Stomach smooth muscle (tissue), 2 donors: Measurements from ENCODE around the gene ORC3.

Source experiments
- H3K27ac ChIP-seq: one replicate; pipeline ENCODE4 v1.7.0; 2013; ENCODE audit warnings: mild to moderate bottlenecking, low read length, inconsistent platforms
- H3K27me3 ChIP-seq, 2 donors: one replicate each; pipeline ENCODE4 v1.7.0; 2013; ENCODE audit warnings: low read length in 2 of 2; ENCODE audit not compliant: insufficient read depth in 2 of 2, control insufficient read depth in 1 of 2
- H3K36me3 ChIP-seq, 2 donors: one replicate each; pipeline ENCODE4 v1.7.0; 2013; ENCODE audit warnings: low read length in 2 of 2; ENCODE audit not compliant: control insufficient read depth in 2 of 2, insufficient read depth in 2 of 2
- H3K4me1 ChIP-seq: one replicate; pipeline ENCODE4 v1.7.0; 2013; ENCODE audit warnings: low read length; ENCODE audit not compliant: control insufficient read depth, insufficient read depth
- H3K4me3 ChIP-seq, 2 donors: one replicate each; pipeline ENCODE4 v1.7.0; 2013; ENCODE audit warnings: low read length in 2 of 2
- H3K9ac ChIP-seq, 2 donors: one replicate each; pipeline ENCODE4 v1.7.0; 2013; ENCODE audit warnings: low read length in 2 of 2, mild to moderate bottlenecking in 1 of 2
- H3K9me3 ChIP-seq, 2 donors: one replicate each; pipeline ENCODE4 v1.7.0; 2013; ENCODE audit warnings: low read length in 2 of 2; ENCODE audit not compliant: control insufficient read depth in 2 of 2
- donor health status: healthy.
- donor health status: Pancreatic carcinoma.

ORC3 gene

GRCh38 chr6:87561017-87561416, 28.9 kb upstream of the ORC3 start:
- Histone ChIP-seq H3K4me3 (no peak overlapping the region), H3K9ac (no peak overlapping the region), H3K36me3 (peaks cover 7 to 25% of the 10 kb centered on the region in 2 donors), H3K27ac (no peak overlapping the region), H3K9me3 (no peaks in the 10 kb centered on the region), H3K4me1 (no peaks in the 10 kb centered on the region), H3K27me3 (no peaks in the 10 kb centered on the region)

- Histone ChIP-seq H3K36me3 (peaks cover 0 to 5% of the 10 kb centered on the region in 2 donors), H3K27me3 (no peaks in the 10 kb centered on the region), H3K9ac (no peak overlapping the region), H3K9me3 (no peaks in the 10 kb centered on the region), H3K27ac (no peak overlapping the region), H3K4me3 (no peak overlapping the region), H3K4me1 (no peaks in the 10 kb centered on the region)
These were observed 17.9 kb upstream of the ORC3 start for GRCh38 chr6:87572021-87572420.

- H3K27me3 ChIP-seq: no peaks in the 10 kb centered on the region
These were observed 17.1 kb upstream of the ORC3 start for GRCh38 chr6:87572883-87573282.

GRCh38 chr6:87573307-87574024, 16.5 kb upstream of the ORC3 start:
- Histone ChIP-seq H3K9me3 (no peaks in the 10 kb centered on the region), H3K27me3 (no peaks in the 10 kb centered on the region), H3K4me3 (no peak overlapping the region), H3K4me1 (no peaks in the 10 kb centered on the region), H3K27ac (no peak overlapping the region), H3K36me3 (peaks cover 0 to under 1% of the 10 kb centered on the region in 2 donors), H3K9ac (no peak overlapping the region)

More at GRCh38 chr6:87572883-87573282, 17.1 kb upstream of the ORC3 start:
- Histone ChIP-seq H3K9ac (no peak overlapping the region), H3K36me3 (peaks cover 0 to 5% of the 10 kb centered on the region in 2 donors), H3K4me1 (no peaks in the 10 kb centered on the region), H3K4me3 (no peak overlapping the region), H3K9me3 (no peaks in the 10 kb centered on the region), H3K27ac (no peak overlapping the region)

- H3K36me3 ChIP-seq: no peaks in the 10 kb centered on the region
These were observed 15.6 kb upstream of the ORC3 start for GRCh38 chr6:87574237-87574804.

GRCh38 chr6:87575423-87575822, 14.5 kb upstream of the ORC3 start:
- Histone ChIP-seq H3K4me1 (no peaks in the 10 kb centered on the region), H3K9me3 (no peaks in the 10 kb centered on the region), H3K9ac (no peak overlapping the region), H3K27ac (no peak overlapping the region), H3K36me3 (no peaks in the 10 kb centered on the region), H3K27me3 (no peaks in the 10 kb centered on the region), H3K4me3 (no peak overlapping the region)

More at GRCh38 chr6:87574237-87574804, 15.6 kb upstream of the ORC3 start:
- no peaks in the 10 kb centered on the region for H3K4me1 ChIP-seq
- H3K27me3 ChIP-seq: no peaks in the 10 kb centered on the region
- no peak overlapping the region for H3K9ac ChIP-seq
- no peak overlapping the region for H3K4me3 ChIP-seq
- H3K27ac ChIP-seq: no peak overlapping the region
- H3K9me3 ChIP-seq: no peaks in the 10 kb centered on the region

GRCh38 chr6:87583822-87584221, 6.1 kb upstream of the ORC3 start:
- peaks cover 7 to 16% of the 10 kb centered on the region in 2 donors for H3K36me3 ChIP-seq
- no peaks in the 10 kb centered on the region for H3K27me3 ChIP-seq
- no peak overlapping the region for H3K9ac ChIP-seq
- H3K4me1 ChIP-seq: peaks cover 11% of the 10 kb centered on the region
- H3K9me3 ChIP-seq: no peaks in the 10 kb centered on the region
- H3K4me3 ChIP-seq: no peak overlapping the region
- no peak overlapping the region for H3K27ac ChIP-seq

GRCh38 chr6:87586371-87587077, 3.4 kb upstream of the ORC3 start:
- Histone ChIP-seq H3K4me3 (no peak overlapping the region), H3K27ac (no peak overlapping the region), H3K27me3 (no peaks in the 10 kb centered on the region), H3K36me3 (peaks cover 3 to 16% of the 10 kb centered on the region in 2 donors), H3K9ac (no peak overlapping the region), H3K4me1 (peaks cover 19% of the 10 kb centered on the region), H3K9me3 (no peaks in the 10 kb centered on the region)

GRCh38 chr6:87588756-87589407, 1.1 kb upstream of the ORC3 start:
- Histone ChIP-seq H3K27ac (no peak overlapping the region), H3K9me3 (no peaks in the 10 kb centered on the region), H3K4me3 (peak overlapping the region; percentile 90 to 100), H3K27me3 (no peaks in the 10 kb centered on the region), H3K9ac (peak overlapping the region; percentile 89 to 95), H3K4me1 (peaks cover 19% of the 10 kb centered on the region), H3K36me3 (peaks cover 0 to 2% of the 10 kb centered on the region in 2 donors)

- peaks cover 5% of the 10 kb centered on the region in 2 donors for H3K36me3 ChIP-seq
- no peaks in the 10 kb centered on the region for H3K9me3 ChIP-seq
- no peaks in the 10 kb centered on the region for H3K27me3 ChIP-seq
- H3K27ac ChIP-seq: peak overlapping the region; percentile 74
- peak overlapping the region; percentile 89 to 95 for H3K9ac ChIP-seq
- H3K4me3 ChIP-seq: peak overlapping the region; percentile 90 to 100
- peaks cover 19% of the 10 kb centered on the region for H3K4me1 ChIP-seq
These were observed 514 bp downstream of the ORC3 start for GRCh38 chr6:87590417-87590880.
